ENCODE results near the gene DOCK11. TPM values are rescaled to one million over a fixed set of nuclear protein-coding genes. Genes with fewer than 3 reads are reported as not detected.
"Not testable (repeated sequence)": the region's sequence is repeated elsewhere in the genome, so short reads cannot be mapped to it uniquely, and the experiment has no call there.

The DOCK11 gene
- total RNA-seq, 2 donors from 2014 or later, result 45.5 to 50.6 TPM

- H3K9me3 Mint-ChIP-seq, result not testable (repeated sequence)
Observed at GRCh38 chrX:118586206-118586605, 90.6 kb downstream of the DOCK11 start.

GRCh38 chrX:118588715-118589114 is 93.1 kb downstream of the DOCK11 start:
- Mint-ChIP-seq H3K27ac (no peak overlapping the region), H3K4me1 (peaks cover 5% of the 10 kb centered on the region), H3K36me3 (ENCODE audit: low read depth) (peaks cover 94% of the 10 kb centered on the region), H3K9me3 (no peaks in the 10 kb centered on the region), H3K27me3 (no peaks in the 10 kb centered on the region), H3K4me3 (no peak overlapping the region)
- ATAC-seq (replicated peaks), result no peak

More at GRCh38 chrX:118586206-118586605, 90.6 kb downstream of the DOCK11 start:
- Mint-ChIP-seq H3K27ac (peak overlapping the region; percentile 78), H3K36me3 (ENCODE audit: low read depth) (peaks cover 94% of the 10 kb centered on the region)
- H3K27me3 Mint-ChIP-seq; H3K4me1 Mint-ChIP-seq; ATAC-seq (replicated peaks); H3K4me3 Mint-ChIP-seq: not testable (repeated sequence)

GRCh38 chrX:118589227-118589626 is 93.6 kb downstream of the DOCK11 start:
- Mint-ChIP-seq H3K36me3 (ENCODE audit: low read depth) (peaks cover 94% of the 10 kb centered on the region), H3K4me3 (no peak overlapping the region), H3K27me3 (no peaks in the 10 kb centered on the region), H3K27ac (no peak overlapping the region), H3K4me1 (peaks cover 5% of the 10 kb centered on the region), H3K9me3 (no peaks in the 10 kb centered on the region)
- ATAC-seq (replicated peaks), result no peak

- H3K9me3 Mint-ChIP-seq, result no peaks in the 10 kb centered on the region
- no peak for ATAC-seq (replicated peaks)
- no peaks in the 10 kb centered on the region for H3K27me3 Mint-ChIP-seq
- H3K36me3 Mint-ChIP-seq (ENCODE audit: low read depth), result peaks cover 94% of the 10 kb centered on the region
- peaks cover 13% of the 10 kb centered on the region for H3K4me1 Mint-ChIP-seq
- no peak overlapping the region for H3K4me3 Mint-ChIP-seq
- peak overlapping the region; percentile 76 for H3K27ac Mint-ChIP-seq
Observed at GRCh38 chrX:118593407-118593806, 97.8 kb downstream of the DOCK11 start.

GRCh38 chrX:118594697-118595420 is 99.2 kb downstream of the DOCK11 start:
- H3K27ac Mint-ChIP-seq, result peak overlapping the region; percentile 76
- peaks cover 13% of the 10 kb centered on the region for H3K4me1 Mint-ChIP-seq
- no peak overlapping the region for H3K4me3 Mint-ChIP-seq
- no peak for ATAC-seq (replicated peaks)
- peaks cover 94% of the 10 kb centered on the region for H3K36me3 Mint-ChIP-seq (ENCODE audit: low read depth)
- H3K27me3 Mint-ChIP-seq, result no peaks in the 10 kb centered on the region
- no peaks in the 10 kb centered on the region for H3K9me3 Mint-ChIP-seq

GRCh38 chrX:118595501-118596042 is 100.0 kb downstream of the DOCK11 start:
- Mint-ChIP-seq H3K36me3 (ENCODE audit: low read depth) (peaks cover 93% of the 10 kb centered on the region), H3K4me1 (peaks cover 12% of the 10 kb centered on the region), H3K27me3 (no peaks in the 10 kb centered on the region), H3K27ac (peak overlapping the region; percentile 76), H3K9me3 (no peaks in the 10 kb centered on the region), H3K4me3 (no peak overlapping the region)
- no peak for ATAC-seq (replicated peaks)

GRCh38 chrX:118596390-118596789 is 100.8 kb downstream of the DOCK11 start:
- Mint-ChIP-seq H3K36me3 (ENCODE audit: low read depth) (peaks cover 89% of the 10 kb centered on the region), H3K9me3 (no peaks in the 10 kb centered on the region), H3K4me1 (peaks cover 8% of the 10 kb centered on the region), H3K4me3 (no peak overlapping the region), H3K27ac (no peak overlapping the region), H3K27me3 (no peaks in the 10 kb centered on the region)
- ATAC-seq (replicated peaks), result no peak

- Mint-ChIP-seq H3K36me3 (ENCODE audit: low read depth) (peaks cover 75% of the 10 kb centered on the region), H3K27me3 (no peaks in the 10 kb centered on the region), H3K4me1 (peaks cover 13% of the 10 kb centered on the region), H3K4me3 (peak overlapping the region; percentile 0), H3K9me3 (no peaks in the 10 kb centered on the region), H3K27ac (peak overlapping the region; percentile 25)
- ATAC-seq (replicated peaks), result peak; percentile 32
Observed at GRCh38 chrX:118603981-118604380, 108.4 kb downstream of the DOCK11 start.

GRCh38 chrX:118612290-118612689 is 116.7 kb downstream of the DOCK11 start:
- no peak overlapping the region for H3K4me3 Mint-ChIP-seq
- H3K36me3 Mint-ChIP-seq (ENCODE audit: low read depth), result peaks cover 92% of the 10 kb centered on the region
- H3K27me3 Mint-ChIP-seq, result no peaks in the 10 kb centered on the region
- no peak overlapping the region for H3K27ac Mint-ChIP-seq
- no peak for ATAC-seq (replicated peaks)
- no peaks in the 10 kb centered on the region for H3K9me3 Mint-ChIP-seq
- no peaks in the 10 kb centered on the region for H3K4me1 Mint-ChIP-seq

- Mint-ChIP-seq H3K27me3 (no peaks in the 10 kb centered on the region), H3K4me3 (no peak overlapping the region), H3K9me3 (no peaks in the 10 kb centered on the region), H3K36me3 (ENCODE audit: low read depth) (peaks cover 82% of the 10 kb centered on the region), H3K4me1 (no peaks in the 10 kb centered on the region), H3K27ac (peak overlapping the region; percentile 15)
- ATAC-seq (replicated peaks), result no peak
Observed at GRCh38 chrX:118614150-118614549, 118.5 kb downstream of the DOCK11 start.

GRCh38 chrX:118615141-118615540 is 119.5 kb downstream of the DOCK11 start:
- H3K4me1 Mint-ChIP-seq, result no peaks in the 10 kb centered on the region
- H3K9me3 Mint-ChIP-seq, result no peaks in the 10 kb centered on the region

GRCh38 chrX:118621081-118621759 is 125.6 kb downstream of the DOCK11 start:
- H3K4me1 Mint-ChIP-seq, result no peaks in the 10 kb centered on the region
- no peak for ATAC-seq (replicated peaks)
- H3K36me3 Mint-ChIP-seq (ENCODE audit: low read depth), result peaks cover 59% of the 10 kb centered on the region
- no peaks in the 10 kb centered on the region for H3K9me3 Mint-ChIP-seq
- no peak overlapping the region for H3K4me3 Mint-ChIP-seq
- no peaks in the 10 kb centered on the region for H3K27me3 Mint-ChIP-seq
- no peak overlapping the region for H3K27ac Mint-ChIP-seq

More at GRCh38 chrX:118615141-118615540, 119.5 kb downstream of the DOCK11 start:
- Mint-ChIP-seq H3K27me3 (no peaks in the 10 kb centered on the region), H3K4me3 (no peak overlapping the region), H3K36me3 (ENCODE audit: low read depth) (peaks cover 78% of the 10 kb centered on the region), H3K27ac (no peak overlapping the region)
- no peak for ATAC-seq (replicated peaks)

GRCh38 chrX:118623062-118623461 is 127.4 kb downstream of the DOCK11 start:
- Mint-ChIP-seq H3K4me1 (no peaks in the 10 kb centered on the region), H3K27ac (no peak overlapping the region), H3K36me3 (ENCODE audit: low read depth) (peaks cover 69% of the 10 kb centered on the region), H3K9me3 (no peaks in the 10 kb centered on the region), H3K4me3 (no peak overlapping the region), H3K27me3 (no peaks in the 10 kb centered on the region)
- ATAC-seq (replicated peaks), result no peak

GRCh38 chrX:118626346-118626745 is 130.7 kb downstream of the DOCK11 start:
- H3K4me1 Mint-ChIP-seq, result no peaks in the 10 kb centered on the region
- H3K4me3 Mint-ChIP-seq, result no peak overlapping the region
- no peaks in the 10 kb centered on the region for H3K27me3 Mint-ChIP-seq
- peaks cover 79% of the 10 kb centered on the region for H3K36me3 Mint-ChIP-seq (ENCODE audit: low read depth)
- H3K9me3 Mint-ChIP-seq, result no peaks in the 10 kb centered on the region
- H3K27ac Mint-ChIP-seq, result no peak overlapping the region
- no peak for ATAC-seq (replicated peaks)
